Measurements from ENCODE around the gene EYA4.

The EYA4 gene

GRCh38 chr6:133289733-133290306 lies 48.7 kb downstream of the EYA4 start:
- no peak for DNase-seq

- DNase-seq = no peak
Measured at GRCh38 chr6:133290930-133291329, 49.8 kb downstream of the EYA4 start.

GRCh38 chr6:133291671-133292070 lies 50.5 kb downstream of the EYA4 start:
- no peak for DNase-seq

- no peak for DNase-seq
Measured at GRCh38 chr6:133297657-133298056, 56.5 kb downstream of the EYA4 start.

- no peak for DNase-seq
Measured at GRCh38 chr6:133298335-133298734, 57.2 kb downstream of the EYA4 start.

- no peak for DNase-seq
Measured at GRCh38 chr6:133298801-133299200, 57.6 kb downstream of the EYA4 start.

GRCh38 chr6:133300896-133301295 lies 59.7 kb downstream of the EYA4 start:
- no peak for DNase-seq

GRCh38 chr6:133301835-133302234 lies 60.7 kb downstream of the EYA4 start:
- DNase-seq = no peak

- DNase-seq = no peak
Measured at GRCh38 chr6:133306931-133307330, 65.8 kb downstream of the EYA4 start.

- no peak for DNase-seq
Measured at GRCh38 chr6:133309579-133309978, 68.4 kb downstream of the EYA4 start.

- DNase-seq = no peak
Measured at GRCh38 chr6:133312006-133312405, 70.8 kb downstream of the EYA4 start.

- no peak for DNase-seq
Measured at GRCh38 chr6:133313068-133313467, 71.9 kb downstream of the EYA4 start.

GRCh38 chr6:133314947-133315346 lies 73.8 kb downstream of the EYA4 start:
- DNase-seq = no peak

GRCh38 chr6:133315811-133316210 lies 74.7 kb downstream of the EYA4 start:
- DNase-seq = no peak

GRCh38 chr6:133317704-133318103 lies 76.5 kb downstream of the EYA4 start:
- no peak for DNase-seq

GRCh38 chr6:133326584-133326983 lies 85.4 kb downstream of the EYA4 start:
- DNase-seq = no peak

GRCh38 chr6:133333852-133334251 lies 92.7 kb downstream of the EYA4 start:
- DNase-seq = no peak

GRCh38 chr6:133337308-133337707 lies 96.2 kb downstream of the EYA4 start:
- DNase-seq = no peak

- DNase-seq = no peak
Measured at GRCh38 chr6:133339543-133340384, 98.6 kb downstream of the EYA4 start.

- DNase-seq = no peak
Measured at GRCh38 chr6:133340557-133340956, 99.4 kb downstream of the EYA4 start.

GRCh38 chr6:133341607-133342158 lies 100.5 kb downstream of the EYA4 start:
- DNase-seq = no peak

GRCh38 chr6:133343220-133343619 lies 102.1 kb downstream of the EYA4 start:
- no peak for DNase-seq

GRCh38 chr6:133348846-133349245 lies 107.7 kb downstream of the EYA4 start:
- DNase-seq = no peak

GRCh38 chr6:133350928-133351327 lies 109.8 kb downstream of the EYA4 start:
- DNase-seq = no peak
